GM20000 (cell line): ENCODE results near the gene CLDN5.

ENCODE experiments used
- DNase-seq: peaks from one replicate; pipeline ENCODE4 v3.0.0; 2012; ENCODE audit warnings: low spot score
- CTCF ChIP-seq: IDR thresholded peaks from 2 replicates; pipeline ENCODE4 v1.5.1; 2012; ENCODE audit warnings: mild to moderate bottlenecking, control low read depth; ENCODE audit errors: extremely low read depth, missing control alignments

CLDN5 gene

DNA sequence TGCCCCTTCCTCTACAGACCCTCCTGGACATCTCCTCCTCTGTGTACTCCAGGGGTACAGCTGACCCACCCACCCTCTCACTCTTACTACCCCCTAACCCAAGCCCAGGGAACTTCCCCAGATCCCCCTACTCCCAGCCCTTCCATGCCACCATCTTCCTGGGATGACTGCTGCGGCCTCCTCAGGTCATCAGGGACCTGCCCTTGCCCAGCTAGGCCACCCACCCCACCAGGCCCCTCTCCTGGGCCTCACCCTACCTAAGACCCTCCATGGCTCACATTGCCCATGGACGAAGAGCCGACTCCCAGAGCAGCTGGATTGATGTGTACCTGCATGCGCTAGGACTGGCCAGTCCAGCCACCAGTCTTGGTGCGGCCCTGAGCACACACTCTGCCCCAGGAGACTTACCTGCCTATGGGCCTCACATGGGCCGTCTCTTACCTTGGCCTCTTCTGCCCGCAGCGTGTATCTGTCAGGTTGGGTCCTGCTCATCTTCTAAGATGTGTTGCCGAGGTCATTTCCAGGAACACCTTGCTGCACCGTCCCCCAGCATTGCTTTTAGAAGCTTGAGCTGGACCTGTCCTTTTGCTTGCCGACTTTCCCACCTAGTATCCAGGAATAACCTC, 2.0 kb upstream of the CLDN5 start:
- TF ChIP-seq CTCF = no peak
- DNase-seq = no peak

DNA sequence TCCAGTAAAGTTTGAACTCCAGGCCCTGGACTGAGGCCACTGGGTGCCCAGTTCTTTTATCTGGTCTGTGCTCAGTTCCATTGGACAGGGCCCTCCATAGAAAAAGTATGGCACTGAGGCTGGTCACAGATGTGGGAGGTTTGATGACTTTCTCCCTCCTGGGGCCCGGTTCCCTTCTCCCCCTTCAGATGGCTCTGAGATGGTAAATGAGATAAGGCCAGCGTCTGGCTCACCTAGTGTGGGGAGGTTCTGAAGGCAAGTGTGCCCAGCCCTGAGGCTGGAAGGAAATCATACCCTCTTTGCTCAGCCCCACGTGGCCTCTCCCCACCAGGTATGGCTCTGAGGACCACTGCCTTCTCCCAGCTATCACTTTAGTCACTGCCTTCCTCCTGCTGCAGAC, 1.5 kb upstream of the CLDN5 start:
- no peak for DNase-seq
- no peak for TF ChIP-seq CTCF

GRCh38 chr22:19525116-19525660, 978 bp upstream of the CLDN5 start:
- DNase-seq = no peak
- TF ChIP-seq CTCF = no peak

DNA sequence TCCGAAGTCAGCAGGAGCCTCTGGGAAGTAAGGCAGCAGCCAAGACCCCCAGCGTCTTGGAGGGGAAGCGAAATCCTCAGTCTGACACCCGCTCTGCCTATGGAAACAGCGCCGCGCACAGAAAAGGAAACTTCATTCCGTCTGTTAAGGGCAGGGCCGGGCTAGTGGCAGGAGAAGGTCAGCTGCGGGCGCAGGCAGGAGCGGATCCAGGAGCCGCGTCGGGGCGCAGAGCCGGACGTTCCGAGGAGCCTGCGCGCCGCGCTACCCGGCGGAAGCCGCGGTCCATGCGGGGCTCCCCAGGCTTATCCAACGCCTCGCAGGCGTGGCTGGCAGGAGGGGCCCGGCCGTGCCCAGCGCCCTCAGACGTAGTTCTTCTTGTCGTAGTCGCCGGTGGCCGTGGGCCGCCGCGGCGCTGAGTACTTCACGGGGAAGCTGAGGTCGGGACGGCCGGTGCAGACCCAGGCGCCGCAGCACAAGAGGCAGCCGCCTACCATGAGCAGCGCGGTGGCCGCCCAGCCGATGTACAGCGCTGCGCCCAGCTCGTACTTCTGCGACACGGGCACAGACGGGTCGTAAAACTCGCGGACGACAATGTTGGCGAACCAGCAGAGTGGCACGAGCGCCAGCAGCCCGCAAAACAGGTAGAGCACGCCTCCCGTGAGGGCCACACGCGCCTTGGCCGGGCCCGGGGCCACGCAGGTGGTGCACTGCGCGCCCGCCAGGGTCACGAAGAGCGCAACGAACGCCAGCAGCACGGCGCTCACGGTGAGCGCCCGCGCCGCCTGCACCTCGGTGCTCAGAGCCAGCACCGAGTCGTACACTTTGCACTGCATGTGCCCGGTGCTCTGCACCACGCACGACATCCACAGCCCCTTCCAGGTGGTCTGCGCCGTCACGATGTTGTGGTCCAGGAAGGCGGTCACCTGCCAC, 705 bp downstream of the CLDN5 start:
- TF ChIP-seq CTCF = no peak

GRCh38 chr22:19522881-19523239, 1.4 kb downstream of the CLDN5 start:
- TF ChIP-seq CTCF = no peak
- DNase-seq = no peak

More for the DNA sequence above, 705 bp downstream of the CLDN5 start:
- peak; percentile 45 for DNase-seq

DNA sequence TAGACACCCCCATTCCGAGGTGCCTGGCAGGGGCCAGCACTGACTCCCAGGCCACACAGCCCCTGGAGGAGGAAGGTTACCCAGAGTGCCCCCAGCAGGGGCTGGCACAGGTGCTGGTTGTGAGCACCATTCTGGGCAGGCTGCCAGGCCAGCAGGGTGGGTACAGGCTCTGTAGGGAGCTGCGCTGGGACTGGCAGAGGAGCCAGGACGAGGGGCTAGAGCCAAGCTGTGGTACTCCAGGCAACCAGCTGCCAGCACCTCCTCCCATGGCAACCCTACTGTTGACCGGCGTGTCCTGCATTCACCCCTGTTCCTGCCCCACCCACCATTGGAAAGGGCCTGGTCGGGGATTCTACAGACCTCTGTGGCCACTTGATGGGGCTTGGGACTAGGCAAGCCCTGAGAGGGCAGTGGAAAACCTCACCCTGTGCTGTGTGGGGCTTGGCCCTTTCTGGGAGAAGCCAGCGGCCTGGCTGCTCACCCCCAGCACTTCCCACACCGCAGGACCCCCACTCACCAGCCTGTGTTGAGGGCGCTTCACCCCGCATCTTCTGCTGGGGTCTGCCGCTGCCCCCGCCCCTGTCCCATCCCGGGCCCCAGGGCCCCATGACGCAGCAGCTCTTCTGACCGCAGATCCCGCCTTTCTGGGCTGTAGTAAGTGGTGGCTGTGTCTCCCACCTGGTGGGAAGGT, 1.9 kb downstream of the CLDN5 start:
- no peak for DNase-seq
- no peak for TF ChIP-seq CTCF
